A549 (cell line): ENCODE measurements around the gene LOXL3.

Experiments used
- CHD2 ChIP-seq: fragments of 150-350 bp; IDR thresholded peaks from 2 replicates; pipeline ENCODE4 v1.6.1; 2014; ENCODE audit warnings: low read length; ENCODE audit not compliant: partially characterized antibody
- CTCF ChIP-seq: fragments of >200 bp; sonication (Bioruptor Twin); formaldehyde crosslinking; IDR thresholded peaks from 3 replicates; pipeline ENCODE4 v1.5.1; 2016
- POLR2A ChIP-seq: IDR thresholded peaks from 2 replicates; pipeline ENCODE4 v1.6.1; 2012; ENCODE audit warnings: mild to moderate bottlenecking, low read length
- POLR2AphosphoS2 ChIP-seq: conservative IDR thresholded peaks from 2 replicates; pipeline ENCODE4 v1.6.1; 2012; ENCODE audit warnings: low read length, improper control_type of control experiment, inconsistent platforms
- RCOR1 ChIP-seq: fragments of 150-350 bp; IDR thresholded peaks from 2 replicates; pipeline ENCODE4 v1.6.1; 2014; ENCODE audit warnings: antibody characterized with exemption, low read length, low read depth
- REST ChIP-seq: fragments of 200-600 bp; sonication (generic); IDR thresholded peaks from 2 replicates; pipeline ENCODE4 v1.6.1; 2016; ENCODE audit warnings: antibody characterized with exemption, mild to moderate bottlenecking, moderate library complexity
- RNF2 ChIP-seq: fragments of 200-600 bp; sonication (generic); IDR thresholded peaks from 2 replicates; pipeline ENCODE4 v1.6.1; 2016; ENCODE audit warnings: low read depth, mild to moderate bottlenecking, antibody characterized with exemption, moderate library complexity, borderline replicate concordance
- SREBF2 ChIP-seq: fragments of 450-650 bp; IDR thresholded peaks from 2 replicates; pipeline ENCODE4 v1.6.1; 2014; ENCODE audit warnings: mild to moderate bottlenecking, moderate library complexity
- TF ChIP-seq, protein P1 (sequence below): IDR thresholded peaks from 2 replicates; pipeline ENCODE4 v1.6.1; 2012

- TF ChIP-seq CTCF (no peak), CHD2 (no peak), POLR2A (no peak), RNF2 (no peak), REST (no peak), RCOR1 (no peak), POLR2AphosphoS2 (no peak), SREBF2 (no peak)
- TF ChIP-seq, protein P1, sequence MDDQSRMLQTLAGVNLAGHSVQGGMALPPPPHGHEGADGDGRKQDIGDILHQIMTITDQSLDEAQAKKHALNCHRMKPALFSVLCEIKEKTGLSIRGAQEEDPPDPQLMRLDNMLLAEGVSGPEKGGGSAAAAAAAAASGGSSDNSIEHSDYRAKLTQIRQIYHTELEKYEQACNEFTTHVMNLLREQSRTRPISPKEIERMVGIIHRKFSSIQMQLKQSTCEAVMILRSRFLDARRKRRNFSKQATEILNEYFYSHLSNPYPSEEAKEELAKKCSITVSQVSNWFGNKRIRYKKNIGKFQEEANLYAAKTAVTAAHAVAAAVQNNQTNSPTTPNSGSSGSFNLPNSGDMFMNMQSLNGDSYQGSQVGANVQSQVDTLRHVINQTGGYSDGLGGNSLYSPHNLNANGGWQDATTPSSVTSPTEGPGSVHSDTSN, result no peak
Observed at GRCh38 chr2:74493546-74493945, 60.2 kb downstream of the LOXL3 start.
